NCI-H2171 treated with DMSO at 0.1 percent for 48 hours (cell line): ENCODE measurements around the gene EID1.
"Not testable (repeated sequence)": the region's sequence is repeated elsewhere in the genome, so short reads cannot be mapped to it uniquely, and the experiment has no call there.

ENCODE experiments used
- DNase-seq: peaks from one replicate; lab custom pipeline; 2025; lab: John Stamatoyannopoulos, UW

Gene EID1

GRCh38 chr15:48910554-48910953 lies 32.6 kb downstream of the EID1 start:
- not testable (repeated sequence) for DNase-seq

DNA sequence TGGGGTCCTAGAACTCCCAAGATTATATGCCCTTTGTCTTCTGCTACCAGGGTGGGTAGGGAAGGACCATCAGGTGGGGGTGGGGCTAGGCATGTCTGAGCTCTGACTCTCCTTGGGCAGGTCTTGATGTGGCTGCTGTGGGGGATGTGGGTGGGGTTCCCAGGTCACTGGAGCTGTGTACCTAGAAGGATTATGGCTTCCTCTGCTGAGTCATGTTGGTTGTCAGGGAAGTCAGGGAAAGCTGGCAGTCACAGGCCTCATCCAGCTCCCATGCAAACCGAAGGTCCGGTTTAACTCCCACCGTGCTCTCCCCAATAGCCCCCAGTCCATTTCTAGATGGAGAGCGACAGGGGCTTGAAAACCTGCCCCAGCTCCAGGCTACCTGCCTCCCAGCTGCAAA lies 35.2 kb downstream of the EID1 start:
- DNase-seq: no peak

DNA sequence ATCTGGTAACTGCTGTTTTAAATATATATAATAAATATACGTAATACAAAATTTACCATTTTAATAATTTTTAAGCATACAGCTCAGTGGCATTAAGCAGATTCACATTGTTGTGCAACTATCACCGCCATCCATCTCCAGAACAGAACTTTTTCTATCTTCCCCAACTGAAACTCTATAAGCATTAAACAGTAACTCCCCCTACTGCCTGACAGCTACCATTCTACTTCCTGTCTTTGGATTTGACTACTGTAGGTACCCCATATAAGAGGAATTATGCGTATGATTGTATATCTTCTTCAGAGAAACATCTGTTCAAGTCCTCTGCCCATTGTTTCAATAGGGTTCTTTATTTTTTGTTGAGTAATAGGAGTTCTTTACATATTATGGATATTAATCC lies 36.8 kb downstream of the EID1 start:
- no peak for DNase-seq

DNA sequence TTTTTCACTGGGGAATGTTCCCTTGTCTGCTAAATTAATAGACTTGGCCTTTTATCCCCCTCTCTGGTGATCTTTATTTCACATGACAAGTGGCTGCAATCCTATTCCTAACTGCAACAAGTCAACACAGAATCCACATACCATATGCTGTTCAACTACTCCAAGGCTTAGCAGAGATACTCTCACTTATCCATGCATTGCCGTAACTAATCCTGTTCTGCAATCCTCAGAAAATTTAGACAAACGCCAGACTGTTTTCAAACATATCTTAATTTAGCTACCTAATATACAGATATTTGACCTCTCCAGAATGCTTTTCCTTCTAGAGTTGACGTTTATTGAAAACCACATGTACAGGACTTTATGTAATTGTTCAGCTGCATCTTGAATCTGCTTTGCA lies 37.9 kb downstream of the EID1 start:
- DNase-seq: no peak

- no peak for DNase-seq
These were observed 38.8 kb downstream of the EID1 start for GRCh38 chr15:48916721-48917120.

GRCh38 chr15:48922046-48922445 lies 44.1 kb downstream of the EID1 start:
- no peak for DNase-seq

- no peak for DNase-seq
These were observed 46.8 kb downstream of the EID1 start for GRCh38 chr15:48924528-48925393.

DNA sequence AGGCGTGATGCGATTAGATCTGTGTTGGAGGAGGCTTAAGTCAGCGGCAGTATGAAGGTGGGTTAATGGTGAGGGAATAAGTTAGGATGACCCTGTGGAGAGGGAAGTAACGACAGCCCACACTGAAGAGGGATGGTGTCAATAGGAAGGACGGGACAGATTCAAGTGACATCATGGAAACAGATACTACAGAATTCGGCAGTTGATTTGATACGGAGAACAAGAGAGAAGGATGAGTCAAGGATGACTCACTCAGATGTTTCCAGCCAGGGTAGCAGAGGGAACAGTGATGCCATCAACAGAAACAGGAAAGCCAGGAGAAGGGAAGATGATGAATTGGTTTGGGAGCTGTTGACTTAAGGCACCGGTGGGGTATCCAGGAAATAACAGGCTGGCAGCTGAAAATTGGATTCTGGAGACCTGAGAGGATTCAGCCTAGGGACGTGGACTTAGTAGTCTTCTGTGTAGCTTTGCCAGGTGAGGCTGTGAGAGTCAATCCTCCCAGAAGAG lies 47.8 kb downstream of the EID1 start:
- no peak for DNase-seq

DNA sequence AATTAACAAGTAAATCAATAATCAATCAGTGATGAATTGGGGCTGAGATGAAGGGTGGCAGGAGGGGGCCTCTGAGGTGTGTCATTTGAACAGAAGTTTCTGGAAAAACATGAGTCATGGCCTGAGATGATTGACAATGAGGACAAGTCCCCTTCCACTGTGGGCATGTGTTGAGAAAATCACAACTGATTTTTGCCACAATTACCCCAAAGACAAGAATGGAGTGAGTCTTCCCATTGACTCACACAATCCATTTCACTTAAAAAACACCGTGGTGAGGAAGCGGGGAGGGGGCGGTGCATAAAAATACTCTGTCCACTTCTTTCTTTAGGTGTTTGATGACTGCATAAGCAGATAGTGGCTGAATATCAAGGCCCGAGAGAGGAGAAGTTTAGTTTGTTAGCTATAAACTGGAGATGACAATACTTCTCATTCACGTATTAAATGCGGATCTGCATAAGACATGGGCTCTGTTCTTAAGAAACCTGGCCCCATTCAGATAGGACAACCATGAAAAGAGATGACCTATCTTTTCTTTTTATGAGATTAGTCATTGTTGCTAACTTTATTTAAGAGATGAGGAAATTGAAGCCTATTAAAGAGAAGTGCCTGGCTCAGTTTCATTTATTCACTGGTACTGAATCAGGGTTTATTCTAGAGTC lies 51.1 kb downstream of the EID1 start:
- no peak for DNase-seq

DNA sequence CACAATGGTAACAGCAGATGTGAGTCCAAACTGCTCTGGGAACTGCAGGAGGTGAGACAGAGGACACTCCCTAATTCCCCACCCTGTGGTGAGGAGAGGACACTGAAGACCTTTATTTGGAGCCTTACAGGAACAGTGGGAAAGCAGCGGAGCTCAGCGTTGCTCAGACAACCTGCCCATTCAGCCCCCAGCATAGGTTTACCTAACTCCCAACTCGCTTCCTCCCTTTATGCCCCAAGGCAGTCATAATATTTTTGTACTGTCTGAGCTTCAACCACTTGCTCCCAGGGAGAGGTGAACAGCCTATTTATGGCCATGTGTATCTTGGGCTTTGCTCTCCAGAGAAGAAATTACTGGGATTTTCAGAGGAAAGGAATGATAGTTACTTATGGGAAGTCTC lies 51.7 kb downstream of the EID1 start:
- DNase-seq: no peak
